Activated naive CD8-positive, alpha-beta T cell (primary cell): ENCODE results near the gene ENO4.

Source experiments
- H3K27ac Mint-ChIP-seq: one replicate; pipeline ENCODE4 v1.8.0; 2021; ENCODE audit warnings: mixed read lengths
- H3K27me3 Mint-ChIP-seq: one replicate; pipeline ENCODE4 v1.8.0; 2021; ENCODE audit warnings: mixed read lengths
- H3K36me3 Mint-ChIP-seq: one replicate; pipeline ENCODE4 v1.8.0; 2021; ENCODE audit warnings: mixed read lengths
- H3K4me1 Mint-ChIP-seq: one replicate; pipeline ENCODE4 v1.8.0; 2021; ENCODE audit warnings: low read depth, mixed read lengths
- H3K4me3 Mint-ChIP-seq: one replicate; pipeline ENCODE4 v1.8.0; 2021; ENCODE audit warnings: mild to moderate bottlenecking, mixed read lengths
- H3K9me3 Mint-ChIP-seq: one replicate; pipeline ENCODE4 v1.8.0; 2021; ENCODE audit warnings: low read depth, mixed read lengths

The ENO4 gene

DNA sequence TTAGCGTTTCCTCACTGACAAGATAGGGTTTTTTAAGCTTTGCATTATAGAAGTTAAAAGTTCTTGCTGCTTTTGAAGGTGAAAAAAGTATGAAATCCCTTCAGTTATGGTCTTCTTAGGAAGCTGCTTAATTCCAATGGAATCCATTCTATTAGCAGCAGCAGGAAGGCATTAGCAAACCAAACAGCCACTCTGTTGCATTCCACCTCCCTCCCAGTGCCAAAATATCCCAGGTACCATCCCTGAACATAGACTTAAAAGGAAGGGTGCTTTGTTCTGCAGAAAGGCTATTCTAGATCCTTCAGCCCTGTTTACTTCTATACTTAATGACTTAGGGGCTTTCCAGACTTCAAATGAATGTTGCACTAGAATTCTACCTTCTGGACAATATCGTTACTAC, 23.8 kb downstream of the ENO4 start:
- no peak overlapping the region for H3K27ac Mint-ChIP-seq
- no peaks in the 10 kb centered on the region for H3K9me3 Mint-ChIP-seq
- H3K4me3 Mint-ChIP-seq: no peak overlapping the region
- no peaks in the 10 kb centered on the region for H3K4me1 Mint-ChIP-seq
- H3K27me3 Mint-ChIP-seq: peaks cover 5% of the 10 kb centered on the region
- H3K36me3 Mint-ChIP-seq: no peaks in the 10 kb centered on the region

DNA sequence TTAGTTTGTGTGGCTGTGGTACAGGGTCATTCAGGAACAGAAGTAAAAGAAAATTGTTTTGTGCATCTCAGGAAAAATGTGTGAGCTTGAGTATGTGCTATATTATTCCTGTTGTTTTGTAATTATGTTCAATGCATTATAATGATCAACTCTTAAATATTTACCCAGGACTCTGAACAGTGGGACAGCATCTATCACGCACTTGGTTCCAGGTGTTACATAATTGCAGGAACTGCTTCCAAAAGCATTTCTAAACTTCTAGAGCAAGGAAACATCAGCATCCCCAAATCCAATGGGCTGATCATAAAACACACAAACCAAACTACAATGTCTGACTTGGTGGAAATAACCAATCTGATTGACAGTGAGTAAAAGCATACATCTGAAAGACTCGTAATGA, 26.6 kb downstream of the ENO4 start:
- Mint-ChIP-seq H3K9me3 (no peaks in the 10 kb centered on the region), H3K27ac (no peak overlapping the region), H3K4me1 (no peaks in the 10 kb centered on the region), H3K4me3 (no peak overlapping the region), H3K27me3 (peaks cover 3% of the 10 kb centered on the region), H3K36me3 (no peaks in the 10 kb centered on the region)

DNA sequence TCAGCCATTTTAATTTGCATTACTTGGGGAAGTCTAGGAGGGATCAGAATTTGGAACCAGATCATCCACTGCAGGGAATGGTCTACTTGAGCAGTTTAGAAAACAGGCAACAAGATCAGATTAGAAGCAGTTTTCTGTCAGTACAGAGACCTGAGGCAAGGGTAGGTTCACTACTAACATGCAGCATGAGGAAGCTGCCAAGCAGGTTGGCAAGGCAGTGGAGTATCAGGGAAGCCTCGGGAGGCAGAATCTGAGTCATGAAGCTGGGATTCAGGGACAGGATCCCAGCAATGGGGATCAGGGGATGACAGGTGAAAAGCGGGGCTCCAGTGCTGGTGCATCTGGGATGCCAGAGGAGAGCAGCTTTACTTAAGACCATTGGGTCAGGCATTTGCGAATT, 28.1 kb downstream of the ENO4 start:
- Mint-ChIP-seq H3K4me3 (no peak overlapping the region), H3K4me1 (no peaks in the 10 kb centered on the region), H3K9me3 (no peaks in the 10 kb centered on the region), H3K27ac (no peak overlapping the region), H3K36me3 (no peaks in the 10 kb centered on the region), H3K27me3 (peaks cover 11% of the 10 kb centered on the region)

DNA sequence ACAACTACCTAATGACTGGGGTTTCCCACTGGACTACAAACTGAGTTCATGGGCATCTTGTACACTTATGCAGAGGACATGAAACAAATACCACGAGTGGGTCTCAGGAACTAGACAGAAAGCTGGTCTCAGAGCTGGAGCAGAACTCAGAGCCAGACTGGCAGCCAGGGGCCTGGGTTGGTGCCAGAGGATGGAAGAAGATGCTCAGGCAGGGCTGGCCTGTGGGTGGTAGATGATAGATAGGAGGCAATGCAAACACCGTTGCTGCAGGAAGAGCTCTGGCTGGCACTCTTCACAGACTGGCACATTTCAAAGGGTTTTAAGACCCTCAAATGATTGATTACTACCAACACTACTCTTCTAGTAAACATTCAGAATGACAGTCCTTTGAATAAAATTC, 28.8 kb downstream of the ENO4 start:
- Mint-ChIP-seq H3K36me3 (no peaks in the 10 kb centered on the region), H3K9me3 (no peaks in the 10 kb centered on the region)

DNA sequence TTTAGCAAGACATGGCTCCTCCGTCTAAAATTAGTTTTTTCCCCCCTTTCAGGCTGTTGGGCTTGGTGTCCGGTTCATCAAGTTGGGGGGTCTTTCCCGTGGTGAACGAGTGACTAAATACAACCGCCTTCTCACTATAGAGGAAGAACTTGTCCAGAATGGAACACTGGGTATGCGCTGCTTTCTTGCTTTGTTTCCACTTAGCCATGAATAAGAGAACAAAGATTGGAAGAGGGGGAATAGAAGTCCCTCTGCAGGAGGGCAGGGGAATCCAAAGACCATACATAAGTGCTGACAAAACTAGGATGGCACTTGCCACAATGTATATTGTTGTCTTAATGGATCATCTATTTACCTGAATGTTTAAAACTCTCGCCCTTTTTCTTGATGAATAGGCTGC, 30.5 kb downstream of the ENO4 start:
- no peak overlapping the region for H3K27ac Mint-ChIP-seq
- no peak overlapping the region for H3K4me3 Mint-ChIP-seq
- peaks cover 11% of the 10 kb centered on the region for H3K27me3 Mint-ChIP-seq
- H3K9me3 Mint-ChIP-seq: no peaks in the 10 kb centered on the region
- H3K4me1 Mint-ChIP-seq: no peaks in the 10 kb centered on the region
- no peaks in the 10 kb centered on the region for H3K36me3 Mint-ChIP-seq

More for the DNA sequence above, 28.8 kb downstream of the ENO4 start:
- peaks cover 11% of the 10 kb centered on the region for H3K27me3 Mint-ChIP-seq
- no peak overlapping the region for H3K27ac Mint-ChIP-seq
- no peaks in the 10 kb centered on the region for H3K4me1 Mint-ChIP-seq
- no peak overlapping the region for H3K4me3 Mint-ChIP-seq

DNA sequence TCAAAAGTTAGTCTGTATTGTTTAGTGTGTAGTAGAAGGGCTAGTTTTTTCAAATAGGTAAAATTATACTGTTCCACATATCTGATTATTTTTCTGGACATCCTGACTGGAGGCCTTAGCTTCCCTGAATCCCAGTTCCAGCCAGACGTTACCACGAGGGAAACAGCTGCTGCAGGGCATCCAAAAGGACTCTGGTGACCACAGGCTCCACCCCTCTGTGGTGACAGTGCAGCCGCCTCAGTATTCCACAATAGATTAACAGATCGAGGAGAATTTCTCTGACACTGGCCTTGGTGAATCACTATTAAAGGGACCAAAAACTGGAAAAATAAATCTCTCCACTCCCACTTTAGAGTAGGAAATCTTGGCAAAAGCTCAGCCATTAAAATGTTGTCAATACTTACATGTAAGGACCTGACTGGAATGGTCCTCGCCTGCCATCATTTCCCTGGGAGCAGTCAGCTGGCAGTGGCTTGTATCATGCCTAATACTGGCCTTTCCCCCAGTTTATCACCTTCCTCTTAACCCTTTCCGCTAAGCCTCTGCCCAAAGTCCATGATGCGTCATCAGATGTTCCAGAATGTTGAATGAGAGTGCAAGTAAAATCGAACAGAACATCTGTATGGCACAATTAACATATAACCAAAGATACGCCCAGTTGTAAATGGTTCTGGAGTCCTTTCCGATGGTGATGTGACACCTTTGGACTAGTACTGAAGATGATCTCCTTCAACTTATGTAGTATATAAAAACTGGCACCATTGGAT, 31.6 kb downstream of the ENO4 start:
- H3K27ac Mint-ChIP-seq: no peak overlapping the region
- H3K4me3 Mint-ChIP-seq: no peak overlapping the region
- no peaks in the 10 kb centered on the region for H3K4me1 Mint-ChIP-seq
- H3K36me3 Mint-ChIP-seq: no peaks in the 10 kb centered on the region
- no peaks in the 10 kb centered on the region for H3K9me3 Mint-ChIP-seq
- H3K27me3 Mint-ChIP-seq: peaks cover 11% of the 10 kb centered on the region

DNA sequence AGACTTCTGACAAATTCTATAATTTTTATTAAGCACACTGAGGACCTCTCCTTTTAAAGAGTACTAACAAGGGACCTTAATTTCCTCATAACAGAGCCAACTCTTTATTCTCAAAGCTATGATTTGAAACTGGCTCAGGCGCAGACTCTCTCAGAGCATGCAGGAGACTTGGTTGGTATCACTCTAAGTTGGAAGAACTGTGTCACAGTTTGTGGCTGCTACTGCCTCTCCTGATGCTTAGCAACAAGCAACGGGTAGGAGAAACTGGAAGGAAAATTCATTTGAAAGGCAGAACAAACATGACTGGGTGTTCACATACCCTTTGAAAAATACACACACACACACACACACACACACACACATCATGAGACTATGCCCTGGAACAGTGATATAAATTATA, 33.3 kb downstream of the ENO4 start:
- no peak overlapping the region for H3K27ac Mint-ChIP-seq
- H3K36me3 Mint-ChIP-seq: no peaks in the 10 kb centered on the region
- peaks cover 11% of the 10 kb centered on the region for H3K27me3 Mint-ChIP-seq
- no peaks in the 10 kb centered on the region for H3K4me1 Mint-ChIP-seq
- no peak overlapping the region for H3K4me3 Mint-ChIP-seq
- H3K9me3 Mint-ChIP-seq: no peaks in the 10 kb centered on the region

DNA sequence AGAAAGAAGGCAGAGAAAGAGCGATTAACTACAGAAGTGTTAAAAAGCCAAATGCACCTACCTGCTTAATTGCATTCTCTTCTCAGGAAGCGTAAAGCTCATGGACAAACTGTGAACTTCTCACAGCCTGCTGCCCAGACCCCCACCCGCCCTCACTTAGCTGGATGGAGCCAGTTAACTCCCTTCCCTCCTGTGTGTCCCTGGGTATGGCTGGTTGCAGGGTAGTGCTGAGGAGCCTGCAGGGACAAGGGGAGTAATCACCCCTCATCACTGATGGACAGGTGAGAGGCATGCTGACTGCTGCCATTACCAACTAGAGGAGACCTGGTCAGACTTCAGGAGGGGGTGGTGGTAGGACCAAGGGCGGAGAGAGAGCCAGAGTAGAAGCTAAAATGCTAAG, 37.5 kb downstream of the ENO4 start:
- H3K4me1 Mint-ChIP-seq: no peaks in the 10 kb centered on the region
- no peak overlapping the region for H3K27ac Mint-ChIP-seq
- peaks cover 20% of the 10 kb centered on the region for H3K27me3 Mint-ChIP-seq
- no peaks in the 10 kb centered on the region for H3K9me3 Mint-ChIP-seq
- H3K4me3 Mint-ChIP-seq: no peak overlapping the region
- H3K36me3 Mint-ChIP-seq: no peaks in the 10 kb centered on the region

DNA sequence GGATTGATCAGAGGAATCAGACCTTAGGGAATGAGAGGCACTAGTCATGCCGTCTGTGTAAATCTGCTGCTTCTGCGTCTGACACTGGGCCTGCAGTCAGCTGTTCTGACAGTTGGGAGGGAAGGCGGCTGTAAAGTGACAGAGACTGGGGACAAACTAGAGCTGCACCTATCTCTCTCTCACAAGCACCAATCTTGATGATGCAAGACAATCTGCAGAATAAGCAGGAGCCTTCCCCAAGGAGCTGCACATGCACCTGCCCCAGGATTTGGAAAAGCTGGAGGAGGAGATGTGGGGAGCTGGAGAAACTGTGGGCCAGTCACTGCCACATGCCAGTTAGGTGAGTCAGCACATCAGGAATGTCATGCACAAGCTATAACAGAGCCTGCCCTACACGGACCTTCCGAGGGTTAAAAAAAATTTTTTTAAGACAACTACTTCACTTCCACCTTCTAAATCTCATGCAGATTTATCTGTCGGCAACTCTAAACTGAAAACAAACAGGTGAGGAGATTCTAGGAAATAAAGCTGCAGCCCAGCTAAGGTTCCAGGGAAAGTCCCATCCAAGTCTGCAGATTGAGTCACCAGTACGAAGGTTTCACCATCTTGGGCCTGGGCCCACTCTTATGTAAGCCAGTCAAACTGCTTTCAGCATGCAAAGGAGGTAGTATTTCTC, 39.2 kb downstream of the ENO4 start:
- Mint-ChIP-seq H3K36me3 (no peaks in the 10 kb centered on the region), H3K4me3 (no peak overlapping the region), H3K9me3 (no peaks in the 10 kb centered on the region), H3K27me3 (peaks cover 19% of the 10 kb centered on the region), H3K27ac (no peak overlapping the region), H3K4me1 (no peaks in the 10 kb centered on the region)

DNA sequence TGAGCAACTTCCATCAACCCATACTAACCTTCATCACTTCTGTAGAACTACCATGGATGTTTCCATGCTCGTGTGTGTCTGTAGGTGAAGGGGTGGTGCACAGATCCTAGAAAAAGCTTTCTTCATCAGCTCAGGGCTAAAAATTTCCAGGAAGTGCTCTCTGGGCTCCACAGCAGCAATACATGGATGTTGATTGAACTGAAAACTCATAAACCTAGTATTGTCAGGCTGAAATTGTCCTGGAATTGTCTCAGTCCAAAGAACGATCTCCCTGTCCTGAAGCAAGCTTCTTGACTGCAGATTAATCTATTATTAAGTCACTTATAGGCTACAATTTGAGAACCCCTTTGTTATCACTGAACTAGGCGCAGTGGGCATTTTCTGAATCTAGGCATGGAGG, 39.8 kb downstream of the ENO4 start:
- no peak overlapping the region for H3K4me3 Mint-ChIP-seq
- no peak overlapping the region for H3K27ac Mint-ChIP-seq
- H3K9me3 Mint-ChIP-seq: no peaks in the 10 kb centered on the region
- H3K4me1 Mint-ChIP-seq: no peaks in the 10 kb centered on the region
- no peaks in the 10 kb centered on the region for H3K36me3 Mint-ChIP-seq
- peaks cover 20% of the 10 kb centered on the region for H3K27me3 Mint-ChIP-seq

DNA sequence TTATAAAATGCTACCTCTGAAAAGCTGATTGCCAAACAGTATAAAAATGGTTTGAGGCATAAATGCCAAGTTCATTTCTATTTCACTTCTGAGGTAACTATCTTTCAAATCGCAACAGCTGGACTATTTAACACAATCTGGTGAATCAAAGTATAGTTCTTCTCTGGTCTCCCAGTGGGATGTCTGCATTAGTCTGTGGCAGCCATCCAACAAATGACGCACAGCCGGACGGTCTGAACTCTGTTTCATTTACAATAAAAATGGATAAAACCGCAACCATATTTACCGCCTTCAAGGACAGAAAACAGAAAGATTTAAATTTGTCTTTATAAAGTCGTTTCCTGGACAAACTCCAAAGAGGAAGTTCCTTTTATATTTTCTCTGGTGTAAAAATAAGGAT, 41.9 kb downstream of the ENO4 start:
- Mint-ChIP-seq H3K4me3 (no peak overlapping the region), H3K36me3 (no peaks in the 10 kb centered on the region), H3K9me3 (no peaks in the 10 kb centered on the region), H3K27me3 (peaks cover 22% of the 10 kb centered on the region), H3K27ac (no peak overlapping the region), H3K4me1 (no peaks in the 10 kb centered on the region)

DNA sequence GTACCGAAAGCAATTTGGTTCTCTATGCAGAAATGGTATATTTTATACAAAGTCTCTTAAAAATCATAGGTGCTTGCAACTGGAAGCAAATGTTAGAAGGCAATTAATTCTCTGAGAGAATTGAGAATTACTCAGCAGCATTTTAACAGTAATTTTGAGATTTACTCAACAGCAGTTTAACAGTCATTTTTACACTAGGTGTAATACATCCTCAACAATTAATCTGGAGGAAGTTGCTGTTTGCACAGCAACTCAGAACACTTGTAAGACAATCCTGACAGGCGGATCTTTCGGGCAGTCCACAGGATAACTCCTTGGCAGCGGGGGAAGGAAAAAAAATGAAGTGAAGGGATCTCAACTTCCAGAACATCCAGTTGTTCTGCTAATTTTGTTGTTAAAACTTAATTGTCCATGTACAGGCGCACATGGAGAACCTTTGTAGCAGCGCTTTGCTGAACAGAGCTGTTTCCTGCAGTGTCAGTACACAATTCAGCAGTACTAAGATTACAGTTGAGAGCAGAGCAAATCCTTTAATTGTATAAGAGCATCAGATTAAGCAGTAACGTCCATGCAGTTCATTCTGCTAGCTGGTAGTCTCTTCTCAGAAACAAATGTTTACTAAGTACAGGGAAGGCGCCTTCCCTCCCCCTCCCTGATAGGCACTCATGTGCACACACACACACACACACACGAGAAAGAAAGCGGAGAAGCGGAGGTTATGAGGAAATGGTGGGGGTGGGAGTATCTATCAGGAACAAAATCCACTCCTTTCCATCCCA, 43.8 kb downstream of the ENO4 start:
- H3K9me3 Mint-ChIP-seq: no peaks in the 10 kb centered on the region
- H3K4me3 Mint-ChIP-seq: no peak overlapping the region
- no peaks in the 10 kb centered on the region for H3K4me1 Mint-ChIP-seq
- peaks cover 20% of the 10 kb centered on the region for H3K27me3 Mint-ChIP-seq
- H3K27ac Mint-ChIP-seq: no peak overlapping the region
- no peaks in the 10 kb centered on the region for H3K36me3 Mint-ChIP-seq

DNA sequence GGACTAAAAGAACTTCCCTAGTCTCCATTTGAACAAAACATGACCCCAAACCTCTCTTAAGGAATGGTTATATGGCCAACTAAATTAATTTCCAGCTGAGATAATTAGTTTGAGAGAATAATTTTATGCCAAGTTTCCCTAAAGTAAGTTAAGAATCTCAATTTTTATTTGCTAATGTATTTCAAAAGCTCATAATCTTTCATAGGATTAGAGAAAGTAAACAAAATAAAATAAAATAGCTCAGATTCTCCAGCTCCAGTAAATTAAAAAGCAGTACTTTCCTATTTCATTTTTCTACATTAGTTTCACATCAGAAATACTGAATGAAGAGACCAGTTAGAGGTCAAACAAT, 44.4 kb downstream of the ENO4 start:
- Mint-ChIP-seq H3K9me3 (no peaks in the 10 kb centered on the region), H3K36me3 (no peaks in the 10 kb centered on the region), H3K27me3 (peaks cover 18% of the 10 kb centered on the region), H3K4me1 (no peaks in the 10 kb centered on the region), H3K27ac (no peak overlapping the region), H3K4me3 (no peak overlapping the region)

DNA sequence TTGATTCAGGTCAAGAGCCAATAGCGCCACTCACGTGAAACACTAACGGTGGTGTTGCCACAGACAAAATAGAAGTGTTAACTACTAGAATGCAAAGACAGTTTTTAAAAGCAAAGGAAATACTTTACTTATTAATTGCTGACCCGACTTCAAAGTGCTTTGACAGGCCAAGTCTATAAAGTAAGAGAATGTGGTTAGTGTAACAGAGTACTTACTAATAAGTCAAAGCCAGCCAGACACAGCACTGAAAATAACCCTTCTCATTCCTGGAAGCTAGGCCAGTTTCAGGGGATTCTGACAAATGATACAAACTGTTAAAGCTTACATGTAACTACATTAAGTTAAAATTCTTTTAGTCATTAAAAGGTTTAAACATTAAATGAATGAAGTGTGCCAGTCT, 50.3 kb downstream of the ENO4 start:
- H3K27ac Mint-ChIP-seq: no peak overlapping the region
- H3K4me3 Mint-ChIP-seq: no peak overlapping the region
- H3K27me3 Mint-ChIP-seq: peaks cover 3% of the 10 kb centered on the region
- H3K4me1 Mint-ChIP-seq: no peaks in the 10 kb centered on the region
- no peaks in the 10 kb centered on the region for H3K36me3 Mint-ChIP-seq
- no peaks in the 10 kb centered on the region for H3K9me3 Mint-ChIP-seq

DNA sequence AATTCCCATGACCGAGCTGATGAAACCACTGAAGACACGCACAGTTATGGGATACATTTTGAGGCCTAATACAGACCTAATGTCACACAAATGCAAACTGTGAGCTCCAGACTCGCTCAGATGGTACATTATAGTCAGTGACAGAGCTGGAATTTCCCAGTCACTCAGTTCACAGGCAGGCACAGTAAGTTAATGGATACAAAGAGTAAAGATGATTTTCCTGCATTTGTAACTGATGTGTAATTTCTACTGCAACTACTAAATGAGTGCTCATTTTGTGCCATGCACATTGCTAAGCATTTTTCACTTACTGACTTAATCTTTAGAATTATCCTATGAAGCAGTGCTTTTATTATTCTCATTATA, 56.5 kb downstream of the ENO4 start:
- H3K27ac Mint-ChIP-seq: no peak overlapping the region
- no peak overlapping the region for H3K4me3 Mint-ChIP-seq
- no peaks in the 10 kb centered on the region for H3K36me3 Mint-ChIP-seq
- H3K4me1 Mint-ChIP-seq: no peaks in the 10 kb centered on the region
- H3K9me3 Mint-ChIP-seq: no peaks in the 10 kb centered on the region
- H3K27me3 Mint-ChIP-seq: no peaks in the 10 kb centered on the region
